Mesenchymal stem cell (in vitro differentiated cells and primary cell): ENCODE measurements around the gene PTN.
A peak's percentile ranks its signal among the peaks of the same experiment; 100 is the strongest.

Source experiments
- DNase-seq: peaks from one replicate; pipeline ENCODE4 v3.0.0-alpha.2; 2013
- H2AFZ ChIP-seq: one replicate; pipeline ENCODE4 v1.6.1; 2013; ENCODE audit warnings: low read depth, mild to moderate bottlenecking, control low read depth, inconsistent platforms, low read length, moderate library complexity
- H2AK5ac ChIP-seq: 2 replicates; pipeline ENCODE4 v1.6.1; 2013; ENCODE audit warnings: low read length, moderate library complexity, mild to moderate bottlenecking, inconsistent platforms; ENCODE audit not compliant: severe bottlenecking
- H2BK120ac ChIP-seq: one replicate; pipeline ENCODE4 v1.6.1; 2013; ENCODE audit warnings: low read depth, mild to moderate bottlenecking, inconsistent platforms, low read length, moderate library complexity
- H2BK12ac ChIP-seq, 2 experiments: one replicate each; pipeline ENCODE4 v1.6.1; 2013; ENCODE audit warnings: inconsistent platforms in 2 of 2, low read length in 2 of 2, mild to moderate bottlenecking in 2 of 2, moderate library complexity in 2 of 2, control low read depth in 1 of 2
- H2BK15ac ChIP-seq: one replicate; pipeline ENCODE4 v1.6.1; 2013; ENCODE audit warnings: mild to moderate bottlenecking, low read depth, inconsistent platforms; ENCODE audit not compliant: poor library complexity, severe bottlenecking
- H2BK5ac ChIP-seq: 2 replicates; pipeline ENCODE4 v1.6.1; 2013; ENCODE audit warnings: low read depth, mild to moderate bottlenecking, low read length, control low read depth, inconsistent platforms; ENCODE audit not compliant: poor library complexity, severe bottlenecking
- H3K14ac ChIP-seq, 2 experiments: one replicate each; pipeline ENCODE4 v1.6.1; 2013; ENCODE audit warnings: inconsistent platforms in 2 of 2, low read length in 2 of 2, control low read depth in 1 of 2, mild to moderate bottlenecking in 1 of 2, moderate library complexity in 1 of 2
- H3K18ac ChIP-seq, 2 experiments: one replicate each; pipeline ENCODE4 v1.6.1; 2013; ENCODE audit warnings: inconsistent platforms in 2 of 2, low read length in 2 of 2, control low read depth in 1 of 2, low read depth in 1 of 2, mild to moderate bottlenecking in 1 of 2
- H3K23ac ChIP-seq, 2 experiments: one replicate each; pipeline ENCODE4 v1.6.1; 2013; ENCODE audit warnings: inconsistent platforms in 2 of 2, low read length in 2 of 2, mild to moderate bottlenecking in 2 of 2, moderate library complexity in 2 of 2, control low read depth in 1 of 2
- H3K27ac ChIP-seq: 2 replicates; pipeline ENCODE4 v1.5.1; 2013; ENCODE audit warnings: mild to moderate bottlenecking, moderate library complexity, low read length, control low read depth, inconsistent platforms; ENCODE audit not compliant: poor library complexity, severe bottlenecking
- H3K27me3 ChIP-seq, 2 experiments: 2 replicates each; pipeline versions ENCODE4 v1.6.1 to v1.7.0; 2013; ENCODE audit warnings: low read length in 2 of 2, mild to moderate bottlenecking in 2 of 2, moderate library complexity in 2 of 2, control low read depth in 1 of 2, inconsistent platforms in 1 of 2; ENCODE audit not compliant: control insufficient read depth in 1 of 2, insufficient read depth in 1 of 2
- H3K36me3 ChIP-seq, 2 experiments: 2 replicates each; pipeline versions ENCODE4 v1.6.1 to v1.7.0; 2013; ENCODE audit warnings: low read length in 2 of 2, control low read depth in 1 of 2, inconsistent platforms in 1 of 2, low read depth in 1 of 2, mild to moderate bottlenecking in 1 of 2; ENCODE audit not compliant: insufficient read depth in 2 of 2, control insufficient read depth in 1 of 2
- H3K4ac ChIP-seq, 2 experiments: one replicate each; pipeline ENCODE4 v1.6.1; 2013; ENCODE audit warnings: inconsistent platforms in 2 of 2, low read length in 2 of 2, mild to moderate bottlenecking in 2 of 2, moderate library complexity in 2 of 2, control low read depth in 1 of 2, low read depth in 1 of 2
- H3K4me1 ChIP-seq: 2 replicates; pipeline ENCODE4 v1.6.1; 2013; ENCODE audit warnings: low read depth, low read length, control low read depth; ENCODE audit not compliant: control insufficient read depth, insufficient read depth
- H3K4me2 ChIP-seq: 2 replicates; pipeline ENCODE4 v1.6.1; 2013; ENCODE audit warnings: low read length, mild to moderate bottlenecking, inconsistent platforms; ENCODE audit not compliant: poor library complexity, severe bottlenecking
- H3K4me3 ChIP-seq, 2 experiments: 2 replicates each; pipeline versions ENCODE4 v1.5.1 to v1.7.0; 2013; ENCODE audit warnings: low read length in 2 of 2, mild to moderate bottlenecking in 2 of 2, control low read depth in 1 of 2, low read depth in 1 of 2; ENCODE audit not compliant: insufficient read depth in 1 of 2
- H3K79me1 ChIP-seq: replicated peaks from 2 replicates; pipeline ENCODE4 v1.6.1; 2013; ENCODE audit warnings: mild to moderate bottlenecking, control low read depth, low read length, inconsistent platforms; ENCODE audit not compliant: poor library complexity, severe bottlenecking
- H3K9ac ChIP-seq: 2 replicates; pipeline ENCODE4 v1.7.0; 2013; ENCODE audit warnings: mild to moderate bottlenecking, low read length, moderate library complexity
- H3K9me3 ChIP-seq: 2 replicates; pipeline ENCODE4 v1.7.0; 2013; ENCODE audit warnings: mild to moderate bottlenecking, low read length; ENCODE audit not compliant: control insufficient read depth
- H4K8ac ChIP-seq: one replicate; pipeline ENCODE4 v1.6.1; 2013; ENCODE audit warnings: inconsistent platforms, mild to moderate bottlenecking, low read length, moderate library complexity
- H4K91ac ChIP-seq: one replicate; pipeline ENCODE4 v1.6.1; 2013; ENCODE audit warnings: mild to moderate bottlenecking, low read length, inconsistent platforms
- WGBS: methylation state at CpG from one replicate; pipeline ENCODE4 v1.1.7; 2013; ENCODE audit warnings: mixed read lengths; 5-methylcytosine and 5-hydroxymethylcytosine counted together

Gene PTN

DNA sequence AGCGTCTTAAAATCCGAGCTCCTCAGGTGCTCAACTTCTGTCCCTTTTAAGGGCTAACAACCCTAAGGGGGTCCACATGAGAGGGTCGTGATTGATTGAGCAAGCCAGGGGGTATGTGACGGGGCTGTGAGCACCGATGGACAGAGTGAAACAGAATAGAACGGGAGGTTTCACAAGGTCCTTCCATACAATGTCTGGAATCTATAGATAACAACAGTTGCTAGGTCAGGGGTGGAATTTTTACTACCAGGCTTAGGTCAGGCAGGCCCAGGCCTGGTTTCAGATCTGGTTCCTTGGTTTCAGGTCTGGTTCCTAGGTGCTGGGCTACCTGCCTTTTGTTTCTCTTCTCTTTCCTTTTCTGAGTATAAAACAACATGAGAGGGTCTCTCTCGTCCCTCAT, 80.9 kb downstream of the PTN start:
- H2BK120ac ChIP-seq = no peak overlapping the region
- H2AFZ ChIP-seq = no peak overlapping the region
- no peak overlapping the region for H3K4me3 ChIP-seq
- no peak overlapping the region for H3K23ac ChIP-seq
- H3K36me3 ChIP-seq = no peaks in the 10 kb centered on the region
- no peak overlapping the region for H3K4me2 ChIP-seq
- H3K18ac ChIP-seq = no peak overlapping the region
- H4K8ac ChIP-seq = no peak overlapping the region
- no peak for DNase-seq
- no peak overlapping the region for H2BK5ac ChIP-seq
- no peaks in the 10 kb centered on the region for H3K9me3 ChIP-seq
- H3K9ac ChIP-seq = no peak overlapping the region
- no peak overlapping the region for H2BK12ac ChIP-seq
- no peak overlapping the region for H3K4ac ChIP-seq
- no peak overlapping the region for H4K91ac ChIP-seq
- 88% methylated on average over 5 of the region's 7 CpGs for WGBS
- no peaks in the 10 kb centered on the region for H3K4me1 ChIP-seq
- H3K27me3 ChIP-seq = no peaks in the 10 kb centered on the region
- no peak overlapping the region for H3K14ac ChIP-seq
- no peak overlapping the region for H2AK5ac ChIP-seq
- H3K27ac ChIP-seq = no peak overlapping the region
- no peak overlapping the region for H2BK15ac ChIP-seq
- no peaks in the 10 kb centered on the region for H3K79me1 ChIP-seq

DNA sequence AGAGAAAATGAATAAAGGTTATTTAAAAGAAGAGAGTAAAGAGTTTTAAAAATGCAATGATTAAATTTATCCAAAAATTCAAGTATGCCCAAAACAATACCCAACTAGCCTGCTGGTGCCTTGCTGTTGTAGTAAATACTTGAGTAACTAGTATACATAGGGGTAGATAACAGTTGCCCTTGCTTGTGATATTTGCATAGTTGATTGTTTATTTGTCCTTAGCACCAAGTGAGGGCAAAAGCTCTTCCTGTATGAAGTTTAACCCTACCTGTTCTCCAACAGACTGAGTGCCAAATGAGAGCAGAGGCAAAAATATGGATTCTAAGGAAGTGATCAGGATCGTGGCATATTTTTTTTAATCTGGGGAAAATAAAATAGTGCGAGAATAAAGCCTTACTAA, 85.0 kb downstream of the PTN start:
- Histone ChIP-seq H3K18ac (no peak overlapping the region), H4K8ac (no peak overlapping the region), H3K14ac (no peak overlapping the region), H3K9ac (no peak overlapping the region), H3K23ac (no peak overlapping the region), H3K4me2 (no peak overlapping the region), H3K36me3 (no peaks in the 10 kb centered on the region), H2BK12ac (no peak overlapping the region), H3K27ac (no peak overlapping the region), H3K79me1 (no peaks in the 10 kb centered on the region), H3K4me3 (no peak overlapping the region), H3K4me1 (no peaks in the 10 kb centered on the region), H2BK120ac (no peak overlapping the region), H3K4ac (no peak overlapping the region), H4K91ac (no peak overlapping the region), H3K27me3 (no peaks in the 10 kb centered on the region), H2AK5ac (no peak overlapping the region), H2BK15ac (no peak overlapping the region), H2BK5ac (no peak overlapping the region), H2AFZ (no peak overlapping the region), H3K9me3 (no peaks in the 10 kb centered on the region)
- DNase-seq = no peak
- WGBS = no CpG with 5 or more reads among the region's 2 CpGs

DNA sequence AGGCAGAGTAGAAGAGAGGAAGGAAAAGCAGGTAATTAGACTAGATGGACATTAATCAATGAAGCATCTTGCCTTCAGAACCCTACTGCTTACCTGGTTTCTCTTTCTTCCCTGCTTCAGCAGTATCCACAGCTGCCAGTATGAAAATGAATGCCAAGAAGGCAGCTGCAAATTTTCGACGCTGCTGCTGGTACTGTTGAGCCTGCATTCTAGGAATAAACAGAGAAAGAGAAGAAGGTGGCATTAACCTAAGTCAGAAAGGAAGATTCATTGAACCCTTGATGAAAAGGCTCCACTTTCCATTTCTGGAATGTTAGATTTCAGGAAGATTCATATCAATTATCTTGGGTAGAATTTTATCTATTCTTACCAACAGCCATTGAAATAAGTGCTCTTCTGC, 88.8 kb downstream of the PTN start:
- 100% methylated on average over 2 of the region's 2 CpGs for WGBS
- DNase-seq = no peak

DNA sequence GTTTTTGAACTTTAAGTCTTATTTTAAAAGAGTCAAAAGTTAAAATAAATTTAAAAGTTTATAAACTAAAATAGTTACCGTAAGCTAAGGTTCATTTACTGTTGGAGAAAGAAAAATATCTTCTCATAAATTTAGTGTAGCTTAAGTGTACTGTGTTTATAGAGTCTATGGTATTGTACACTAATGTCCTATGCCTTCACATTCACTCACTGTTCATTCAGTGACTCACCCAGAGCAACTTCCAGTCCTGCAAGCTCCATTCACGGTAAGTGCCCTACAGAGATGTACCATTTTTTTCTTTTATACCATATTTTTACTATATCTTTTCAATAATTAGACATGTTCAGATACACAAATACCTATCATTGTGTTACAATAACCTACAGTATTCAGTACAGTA, 97.6 kb downstream of the PTN start:
- Histone ChIP-seq H2BK5ac (no peak overlapping the region), H3K9ac (no peak overlapping the region), H4K8ac (no peak overlapping the region), H2AFZ (no peak overlapping the region), H2BK120ac (no peak overlapping the region), H3K9me3 (no peaks in the 10 kb centered on the region), H3K14ac (no peak overlapping the region), H3K4me1 (no peaks in the 10 kb centered on the region), H2BK12ac (no peak overlapping the region), H2AK5ac (no peak overlapping the region), H3K4me2 (no peak overlapping the region), H3K4ac (no peak overlapping the region), H3K79me1 (no peaks in the 10 kb centered on the region), H3K27ac (no peak overlapping the region), H3K4me3 (no peak overlapping the region), H2BK15ac (no peak overlapping the region), H3K27me3 (no peaks in the 10 kb centered on the region), H4K91ac (no peak overlapping the region), H3K36me3 (no peaks in the 10 kb centered on the region), H3K23ac (no peak overlapping the region), H3K18ac (no peak overlapping the region)
- WGBS = 86% methylated on average over 1 of the region's 2 CpGs
- DNase-seq = peak; percentile 5

More for the DNA sequence above, 88.8 kb downstream of the PTN start:
- Histone ChIP-seq H2BK120ac (no peak overlapping the region), H3K27me3 (no peaks in the 10 kb centered on the region), H2AFZ (no peak overlapping the region), H4K8ac (no peak overlapping the region), H3K14ac (no peak overlapping the region), H3K36me3 (no peaks in the 10 kb centered on the region), H2AK5ac (no peak overlapping the region), H3K23ac (no peak overlapping the region), H3K18ac (no peak overlapping the region), H3K4me2 (no peak overlapping the region), H3K4me1 (no peaks in the 10 kb centered on the region), H3K27ac (no peak overlapping the region), H2BK15ac (no peak overlapping the region), H3K9ac (no peak overlapping the region), H2BK12ac (no peak overlapping the region), H2BK5ac (no peak overlapping the region), H4K91ac (no peak overlapping the region), H3K9me3 (no peaks in the 10 kb centered on the region), H3K4me3 (no peak overlapping the region), H3K79me1 (no peaks in the 10 kb centered on the region), H3K4ac (no peak overlapping the region)
